NT2/D1 (cell line): Measurements from ENCODE around the gene APBA1.

Experiments
- DNase-seq: peaks from one replicate; pipeline ENCODE4 v3.0.0-alpha.2; 2011; ENCODE audit warnings: low read depth, low spot score
- H3K27me3 ChIP-seq: 2 replicates; pipeline ENCODE4 v1.6.0; 2011; ENCODE audit warnings: mild to moderate bottlenecking; ENCODE audit not compliant: insufficient read length, insufficient read depth
- H3K36me3 ChIP-seq: 2 replicates; pipeline ENCODE4 v1.6.1; 2011; ENCODE audit warnings: mild to moderate bottlenecking, low read length, mixed read lengths; ENCODE audit not compliant: insufficient read depth, insufficient read length
- H3K4me1 ChIP-seq: 2 replicates; pipeline ENCODE4 v1.5.1; 2011; ENCODE audit not compliant: insufficient read depth, insufficient read length
- H3K4me3 ChIP-seq: 2 replicates; pipeline ENCODE4 v1.5.1; 2011; ENCODE audit warnings: low read depth; ENCODE audit not compliant: insufficient read length
- H3K9ac ChIP-seq: 2 replicates; pipeline ENCODE4 v1.6.0; 2011; ENCODE audit warnings: low read depth; ENCODE audit not compliant: insufficient read length
- H3K9me3 ChIP-seq: 2 replicates; pipeline ENCODE4 v1.5.1; 2011; ENCODE audit warnings: mild to moderate bottlenecking, low read length; ENCODE audit not compliant: insufficient read depth
- SUZ12 ChIP-seq: IDR thresholded peaks from 2 replicates; pipeline ENCODE4 v1.6.1; 2011; ENCODE audit not compliant: insufficient read length, insufficient read depth; ENCODE audit errors: extremely low read depth
- YY1 ChIP-seq: IDR thresholded peaks from 2 replicates; pipeline ENCODE4 v1.6.1; 2011; ENCODE audit not compliant: insufficient read length, insufficient read depth
- ZNF274 ChIP-seq: IDR thresholded peaks from 2 replicates; pipeline ENCODE4 v1.6.1; 2011; ENCODE audit warnings: mild to moderate bottlenecking, low read depth, low read length

Gene APBA1

GRCh38 chr9:69696802-69697201 is 24.6 kb upstream of the APBA1 start:
- TF ChIP-seq YY1, result no peak
- TF ChIP-seq ZNF274, result no peak
- no peak for TF ChIP-seq SUZ12

DNA sequence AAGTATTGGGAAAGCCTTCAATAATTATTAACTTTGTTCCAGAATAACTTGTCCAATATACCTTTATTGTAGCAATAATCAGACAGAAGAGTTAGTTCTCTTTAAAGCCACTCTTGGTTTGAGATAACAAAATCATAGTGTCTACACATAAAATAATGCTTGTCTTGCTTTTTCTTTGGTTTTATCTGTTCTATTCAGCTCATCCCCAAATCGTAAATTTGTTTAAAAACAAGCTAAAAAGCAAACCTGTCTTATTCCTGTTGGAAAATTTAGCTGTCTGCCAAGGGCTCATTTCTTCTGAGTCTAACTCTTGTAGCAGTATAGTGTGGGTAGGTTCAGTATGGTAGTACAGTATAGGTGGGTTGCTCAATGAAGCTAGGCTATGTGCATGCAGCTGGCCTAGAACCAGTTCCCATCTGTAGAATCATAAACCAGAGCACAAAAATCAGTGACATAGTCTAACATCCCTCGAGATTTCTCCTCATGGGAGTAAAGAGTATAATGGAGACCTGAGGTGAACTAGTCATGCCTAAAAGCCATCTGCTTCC is 17.9 kb upstream of the APBA1 start:
- H3K27me3 ChIP-seq, result no peaks in the 10 kb centered on the region
- no peak overlapping the region for H3K4me3 ChIP-seq
- no peak for TF ChIP-seq SUZ12
- no peak for TF ChIP-seq YY1
- TF ChIP-seq ZNF274, result no peak
- no peaks in the 10 kb centered on the region for H3K9me3 ChIP-seq
- H3K4me1 ChIP-seq, result no peaks in the 10 kb centered on the region
- no peaks in the 10 kb centered on the region for H3K36me3 ChIP-seq
- DNase-seq, result no peak
- no peak overlapping the region for H3K9ac ChIP-seq

More at GRCh38 chr9:69696802-69697201, 24.6 kb upstream of the APBA1 start:
- DNase-seq, result no peak
- Histone ChIP-seq H3K9ac (no peak overlapping the region), H3K9me3 (peaks cover 17% of the 10 kb centered on the region; the same call in 1 of the 2 replicates), H3K4me3 (no peak overlapping the region), H3K27me3 (no peaks in the 10 kb centered on the region), H3K4me1 (no peaks in the 10 kb centered on the region), H3K36me3 (no peaks in the 10 kb centered on the region)

- TF ChIP-seq ZNF274 (no peak), SUZ12 (no peak), YY1 (no peak)
- H3K4me1 ChIP-seq, result no peaks in the 10 kb centered on the region
- no peak for DNase-seq
- no peaks in the 10 kb centered on the region for H3K36me3 ChIP-seq
- no peak overlapping the region for H3K4me3 ChIP-seq
- no peaks in the 10 kb centered on the region for H3K27me3 ChIP-seq
- H3K9me3 ChIP-seq, result no peaks in the 10 kb centered on the region
- no peak overlapping the region for H3K9ac ChIP-seq
These were observed 11.8 kb upstream of the APBA1 start for GRCh38 chr9:69683927-69684326.

- DNase-seq, result no peak
- H3K9me3 ChIP-seq, result no peaks in the 10 kb centered on the region
- H3K4me1 ChIP-seq, result no peaks in the 10 kb centered on the region
- no peak overlapping the region for H3K9ac ChIP-seq
- no peak overlapping the region for H3K4me3 ChIP-seq
- no peak for TF ChIP-seq SUZ12
- no peak for TF ChIP-seq ZNF274
- no peak for TF ChIP-seq YY1
- no peaks in the 10 kb centered on the region for H3K27me3 ChIP-seq
- H3K36me3 ChIP-seq, result no peaks in the 10 kb centered on the region
These were observed 6.8 kb upstream of the APBA1 start for GRCh38 chr9:69678843-69679538.

DNA sequence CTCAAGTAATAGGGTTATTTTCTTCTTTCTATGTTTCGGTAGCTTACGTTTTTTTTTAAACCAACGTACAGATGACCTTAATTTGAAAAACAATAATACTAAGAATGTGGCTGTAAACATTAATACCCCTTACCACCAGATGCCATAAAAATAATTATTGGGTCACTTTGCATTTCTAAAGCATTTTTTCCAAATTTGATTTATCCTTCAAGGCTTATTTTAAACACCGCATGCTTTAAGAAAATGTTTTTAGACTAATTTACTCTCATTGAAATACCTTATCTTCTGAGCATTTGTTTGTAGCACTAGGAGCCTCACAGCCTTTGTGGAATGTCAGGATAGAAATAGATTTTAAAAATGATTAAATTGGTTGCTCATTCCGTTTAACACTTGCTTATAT is 5.8 kb upstream of the APBA1 start:
- H3K9me3 ChIP-seq, result no peaks in the 10 kb centered on the region
- TF ChIP-seq ZNF274, result no peak
- H3K4me3 ChIP-seq, result no peak overlapping the region
- no peaks in the 10 kb centered on the region for H3K36me3 ChIP-seq
- H3K4me1 ChIP-seq, result no peaks in the 10 kb centered on the region
- no peak for DNase-seq
- H3K27me3 ChIP-seq, result no peaks in the 10 kb centered on the region
- no peak overlapping the region for H3K9ac ChIP-seq

DNA sequence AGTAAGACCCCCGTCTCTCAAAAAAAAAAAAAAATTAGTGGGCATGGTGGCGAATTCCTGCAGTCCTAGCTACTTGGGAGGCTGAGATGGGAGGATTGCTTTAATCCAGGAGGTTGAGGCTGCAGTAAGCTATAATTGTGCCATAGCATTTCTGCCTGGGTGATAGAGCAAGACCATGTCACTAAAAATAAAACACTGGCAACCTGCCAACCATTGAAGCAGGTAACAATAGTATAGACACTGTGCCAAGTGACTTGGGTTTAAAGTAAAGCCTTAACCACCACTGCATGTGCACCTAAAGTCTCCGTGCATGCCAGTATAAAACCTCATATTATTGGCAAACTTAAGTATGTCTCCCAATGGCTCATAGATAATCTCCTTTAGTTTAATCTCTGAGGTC is 3.4 kb upstream of the APBA1 start:
- Histone ChIP-seq H3K36me3 (no peaks in the 10 kb centered on the region), H3K27me3 (peaks cover 15% of the 10 kb centered on the region), H3K4me3 (no peak overlapping the region), H3K9me3 (no peaks in the 10 kb centered on the region), H3K9ac (no peak overlapping the region), H3K4me1 (peaks cover 3% of the 10 kb centered on the region)
- no peak for DNase-seq
- TF ChIP-seq SUZ12, result no peak
- TF ChIP-seq YY1, result no peak
- no peak for TF ChIP-seq ZNF274

- Histone ChIP-seq H3K4me1 (peaks cover 3% of the 10 kb centered on the region), H3K9ac (no peak overlapping the region), H3K9me3 (no peaks in the 10 kb centered on the region), H3K27me3 (peaks cover 22% of the 10 kb centered on the region), H3K4me3 (no peak overlapping the region), H3K36me3 (no peaks in the 10 kb centered on the region)
- TF ChIP-seq SUZ12 (no peak), ZNF274 (no peak), YY1 (no peak)
- no peak for DNase-seq
These were observed 2.7 kb upstream of the APBA1 start for GRCh38 chr9:69674716-69675438.
